Osteocyte (in vitro differentiated cells): Measurements from ENCODE around the gene WDR3. TPM values are rescaled to one million over a fixed set of nuclear protein-coding genes. Genes with fewer than 3 reads are reported as not detected.

Experiments
- DNase-seq: peaks from one replicate; pipeline ENCODE4 v3.0.0; 2021; ENCODE audit warnings: mixed read lengths; ENCODE audit not compliant: unreplicated experiment; ENCODE audit errors: extremely low spot score
- H3K27ac Mint-ChIP-seq: one replicate; pipeline ENCODE4 v1.8.0; 2021; ENCODE audit warnings: mild to moderate bottlenecking, mixed read lengths; ENCODE audit not compliant: unreplicated experiment
- H3K27me3 Mint-ChIP-seq: one replicate; pipeline ENCODE4 v1.8.0; 2021; ENCODE audit warnings: mixed read lengths; ENCODE audit not compliant: unreplicated experiment
- H3K36me3 Mint-ChIP-seq: one replicate; pipeline ENCODE4 v1.8.0; 2021; ENCODE audit warnings: mixed read lengths; ENCODE audit not compliant: unreplicated experiment
- H3K4me1 Mint-ChIP-seq: one replicate; pipeline ENCODE4 v1.8.0; 2021; ENCODE audit warnings: mixed read lengths; ENCODE audit not compliant: unreplicated experiment
- H3K4me3 Mint-ChIP-seq: one replicate; pipeline ENCODE4 v1.8.0; 2021; ENCODE audit warnings: mild to moderate bottlenecking, moderate library complexity, mixed read lengths; ENCODE audit not compliant: unreplicated experiment
- H3K9me3 Mint-ChIP-seq: one replicate; pipeline ENCODE4 v1.8.0; 2021; ENCODE audit warnings: mixed read lengths; ENCODE audit not compliant: unreplicated experiment
- CTCF ChIP-seq: fragments of 200-600 bp; sonication (generic); IDR thresholded peaks from 2 replicates; pipeline ENCODE4 v1.5.0; 2021; ENCODE audit warnings: antibody characterized with exemption, mild to moderate bottlenecking, moderate library complexity
- total RNA-seq: library from RNA; stranded (reverse); gene quantifications from 2 replicates; pipeline ENCODE4 v1.2.1, GENCODE V29; 2021

Gene WDR3
- total RNA-seq, 1 donor from 2014 or later: 24.0 TPM

GRCh38 chr1:118008011-118008410 lies 78.5 kb downstream of the WDR3 start:
- DNase-seq: no peak
- Mint-ChIP-seq H3K4me3 (no peak overlapping the region), H3K27ac (no peak overlapping the region), H3K9me3 (no peaks in the 10 kb centered on the region), H3K27me3 (peaks cover 15% of the 10 kb centered on the region), H3K4me1 (no peaks in the 10 kb centered on the region), H3K36me3 (no peaks in the 10 kb centered on the region)
- TF ChIP-seq CTCF: no peak

GRCh38 chr1:118012515-118013124 lies 83.1 kb downstream of the WDR3 start:
- Mint-ChIP-seq H3K9me3 (no peaks in the 10 kb centered on the region), H3K4me3 (no peak overlapping the region), H3K36me3 (no peaks in the 10 kb centered on the region), H3K27me3 (peaks cover 28% of the 10 kb centered on the region), H3K27ac (no peak overlapping the region), H3K4me1 (no peaks in the 10 kb centered on the region)
- DNase-seq: no peak
- TF ChIP-seq CTCF: no peak

GRCh38 chr1:118013336-118013735 lies 83.8 kb downstream of the WDR3 start:
- H3K36me3 Mint-ChIP-seq: no peaks in the 10 kb centered on the region
- no peak overlapping the region for H3K27ac Mint-ChIP-seq
- no peaks in the 10 kb centered on the region for H3K4me1 Mint-ChIP-seq
- no peak for DNase-seq
- no peak for TF ChIP-seq CTCF
- H3K9me3 Mint-ChIP-seq: no peaks in the 10 kb centered on the region
- peaks cover 28% of the 10 kb centered on the region for H3K27me3 Mint-ChIP-seq
- H3K4me3 Mint-ChIP-seq: no peak overlapping the region

GRCh38 chr1:118013938-118014337 lies 84.4 kb downstream of the WDR3 start:
- Mint-ChIP-seq H3K27ac (no peak overlapping the region), H3K9me3 (no peaks in the 10 kb centered on the region), H3K4me1 (no peaks in the 10 kb centered on the region), H3K4me3 (no peak overlapping the region), H3K36me3 (no peaks in the 10 kb centered on the region), H3K27me3 (peaks cover 28% of the 10 kb centered on the region)
- no peak for DNase-seq
- no peak for TF ChIP-seq CTCF

Other genes starting within 250 kb of the WDR3 start
- 21.5 and 22.9 TPM in 2 replicates for gene GDAP2, start 118 bp upstream of the WDR3 start, total RNA-seq